ENCODE measurements around the gene CEP128.

CEP128 gene

DNA sequence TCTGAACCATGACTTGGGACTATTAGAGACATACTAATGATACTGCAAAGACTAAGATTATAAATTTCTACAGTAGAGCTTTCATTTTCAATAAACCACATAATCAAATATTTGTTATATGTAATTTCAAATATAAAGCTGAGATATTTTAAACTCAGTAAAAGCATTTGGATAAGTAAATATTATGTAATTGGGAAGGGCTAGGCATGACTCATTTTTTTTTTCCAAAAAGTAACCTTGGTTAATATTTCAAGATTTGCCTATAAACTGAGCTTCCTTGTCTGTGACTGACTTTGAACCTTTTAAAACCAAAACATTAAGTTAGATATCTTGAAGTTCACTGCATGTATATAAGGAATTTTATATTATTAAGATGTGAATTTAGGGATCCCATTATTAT, 332.5 kb downstream of the CEP128 start:
- no peak for DNase-seq (ENCODE audit: low read depth in 2 of 2)

DNA sequence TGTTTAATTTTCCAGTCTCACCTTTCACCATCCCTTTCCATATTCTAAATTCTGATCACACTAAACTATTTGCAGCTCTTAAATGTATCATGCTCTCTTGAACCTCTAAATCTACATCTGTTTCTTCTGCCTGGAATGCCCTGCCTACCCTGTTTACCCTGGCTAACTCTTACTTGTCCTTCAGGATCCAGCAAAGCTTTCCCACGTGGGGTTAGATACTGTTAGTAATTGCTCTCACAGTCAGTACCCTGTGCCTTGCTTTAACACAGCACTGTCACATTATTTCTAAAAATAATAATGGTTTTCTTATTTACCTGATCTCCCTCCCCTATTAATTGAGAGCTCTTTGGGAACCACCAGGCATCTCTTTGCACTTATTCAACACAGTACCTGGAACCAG, 333.0 kb downstream of the CEP128 start:
- DNase-seq (ENCODE audit: low read depth in 2 of 2), result no peak

DNA sequence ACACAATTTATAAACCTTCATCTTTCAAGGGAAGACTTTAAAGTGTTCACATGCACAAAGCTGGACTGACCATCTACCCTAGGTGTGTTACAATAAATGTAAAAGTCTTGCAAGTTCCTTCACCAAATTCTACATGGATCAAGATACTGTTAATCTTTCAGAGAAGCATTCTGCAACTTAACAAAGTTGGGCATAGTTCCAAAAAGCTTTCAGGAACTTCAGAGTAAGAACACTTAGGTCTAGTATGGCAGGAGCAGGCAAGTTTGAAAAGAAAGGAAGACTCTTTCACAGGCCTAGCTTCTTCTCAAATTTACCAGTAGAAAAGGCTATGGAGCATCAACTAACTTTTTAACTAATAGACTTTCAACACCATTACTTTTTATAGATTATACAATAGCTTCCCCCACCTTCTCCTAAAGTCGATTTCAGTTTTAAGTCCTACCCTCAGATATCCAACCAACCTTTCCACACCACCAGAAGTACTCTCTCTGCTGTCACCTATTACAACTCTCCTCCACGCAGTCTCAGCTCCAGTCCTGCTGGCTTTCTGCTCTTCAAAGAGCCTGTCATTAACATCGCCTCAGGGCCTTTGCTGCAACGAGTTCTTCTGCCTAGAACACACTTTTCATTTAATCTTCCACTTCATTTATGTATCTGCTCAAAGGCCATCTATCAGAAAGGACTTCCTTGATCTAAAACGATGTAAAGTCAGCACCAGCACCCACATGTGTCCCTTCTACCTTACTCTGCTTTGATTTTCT, 333.9 kb downstream of the CEP128 start:
- DNase-seq (ENCODE audit: low read depth in 2 of 2), result no peak

GRCh38 chr14:80606347-80606772, 335.2 kb downstream of the CEP128 start:
- DNase-seq (ENCODE audit: low read depth in 2 of 2), result no peak

- no peak for DNase-seq (ENCODE audit: low read depth in 2 of 2)
These were observed 336.0 kb downstream of the CEP128 start for GRCh38 chr14:80605536-80605935.

GRCh38 chr14:80602946-80603345, 338.6 kb downstream of the CEP128 start:
- no peak for DNase-seq (ENCODE audit: low read depth in 2 of 2)

GRCh38 chr14:80587096-80587724, 354.3 kb downstream of the CEP128 start:
- no peak for DNase-seq (ENCODE audit: low read depth in 2 of 2)

- DNase-seq (ENCODE audit: low read depth in 2 of 2), result no peak
These were observed 355.4 kb downstream of the CEP128 start for GRCh38 chr14:80586131-80586530.

DNA sequence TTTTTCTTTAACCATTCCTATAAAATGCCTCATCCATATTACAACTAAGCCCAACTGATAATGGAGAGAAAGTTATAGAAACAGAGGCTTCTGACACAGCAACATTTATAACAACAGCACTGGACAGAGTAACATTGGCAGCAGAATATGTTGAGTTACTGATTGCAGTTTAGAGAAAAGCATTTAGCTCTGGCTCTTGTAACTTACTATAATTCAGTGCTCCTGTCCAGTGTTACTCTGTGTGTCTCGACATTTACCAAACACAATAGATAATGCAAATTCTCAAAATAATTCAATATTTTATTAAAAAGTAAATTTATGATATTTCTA, 356.1 kb downstream of the CEP128 start:
- no peak for DNase-seq (ENCODE audit: low read depth in 2 of 2)

- no peak for DNase-seq (ENCODE audit: low read depth in 2 of 2)
These were observed 356.6 kb downstream of the CEP128 start for GRCh38 chr14:80584744-80585505.

GRCh38 chr14:80577599-80577998, 363.9 kb downstream of the CEP128 start:
- DNase-seq (ENCODE audit: low read depth in 2 of 2), result no peak

GRCh38 chr14:80576401-80576800, 365.1 kb downstream of the CEP128 start:
- DNase-seq (ENCODE audit: low read depth in 2 of 2), result no peak

- no peak for DNase-seq (ENCODE audit: low read depth in 2 of 2)
These were observed 365.8 kb downstream of the CEP128 start for GRCh38 chr14:80575763-80576162.

- DNase-seq (ENCODE audit: low read depth in 2 of 2), result no peak
These were observed 368.9 kb downstream of the CEP128 start for GRCh38 chr14:80572666-80573065.

GRCh38 chr14:80570930-80571298, 370.6 kb downstream of the CEP128 start:
- DNase-seq (ENCODE audit: low read depth in 2 of 2), result no peak

GRCh38 chr14:80567905-80568536, 373.5 kb downstream of the CEP128 start:
- no peak for DNase-seq (ENCODE audit: low read depth in 2 of 2)

- DNase-seq (ENCODE audit: low read depth in 2 of 2), result no peak
These were observed 376.5 kb downstream of the CEP128 start for GRCh38 chr14:80565001-80565400.

- no peak for DNase-seq (ENCODE audit: low read depth in 2 of 2)
These were observed 377.5 kb downstream of the CEP128 start for GRCh38 chr14:80564051-80564450.

GRCh38 chr14:80560800-80561657, 380.5 kb downstream of the CEP128 start:
- no peak for DNase-seq (ENCODE audit: low read depth in 2 of 2)

DNA sequence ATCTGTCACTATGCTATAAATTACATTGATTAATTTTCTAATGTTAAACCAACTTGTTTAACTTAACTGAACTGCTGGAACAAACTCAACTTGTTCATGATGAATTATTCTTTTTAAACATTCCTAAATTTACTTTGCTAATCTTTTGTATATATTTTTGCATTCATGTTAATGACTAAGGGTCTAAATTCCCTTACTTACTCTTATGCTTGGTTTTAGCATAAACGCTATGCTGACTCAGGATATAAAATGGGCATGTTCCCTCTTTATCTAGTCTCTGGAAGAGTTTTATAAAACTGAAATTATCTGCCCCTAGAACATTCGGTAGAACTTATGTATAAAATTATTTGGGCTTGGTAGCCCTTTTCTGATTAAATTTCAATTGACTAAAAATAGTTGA, 387.4 kb downstream of the CEP128 start:
- DNase-seq (ENCODE audit: low read depth in 2 of 2), result no peak

- DNase-seq (ENCODE audit: low read depth in 2 of 2), result no peak
These were observed 392.4 kb downstream of the CEP128 start for GRCh38 chr14:80549141-80549540.

All from stimulated activated CD8-positive, alpha-beta memory T cell treated with anti-CD3 and anti-CD28 coated beads, Interleukin-15, amount 100 ng/mL, for 4 hours (primary cell).